Jurkat, Clone E6-1 (cell line): Measurements from ENCODE around the gene AQP9. TPM values are rescaled to one million over a fixed set of nuclear protein-coding genes. Genes with fewer than 3 reads are reported as not detected.
"Not testable (repeated sequence)": the region's sequence is repeated elsewhere in the genome, so short reads cannot be mapped to it uniquely, and the experiment has no call there.

ENCODE experiments used
- DNase-seq: peaks from one replicate; pipeline ENCODE4 v3.0.0-alpha.2; 2011; ENCODE audit warnings: low read depth, low spot score
- H3K4me3 ChIP-seq: 2 replicates; pipeline ENCODE4 v1.5.1; 2011; ENCODE audit warnings: mild to moderate bottlenecking, low read length, control low read depth, moderate library complexity
- polyA plus RNA-seq: library from polyadenylated mRNA; unstranded; fragments of >200 nt; gene quantifications from one replicate; pipeline ENCODE4 v1.2.1, GENCODE V29; 2012; ENCODE audit warnings: missing spikeins; ENCODE audit not compliant: insufficient read length, insufficient read depth

The AQP9 gene, protein sequence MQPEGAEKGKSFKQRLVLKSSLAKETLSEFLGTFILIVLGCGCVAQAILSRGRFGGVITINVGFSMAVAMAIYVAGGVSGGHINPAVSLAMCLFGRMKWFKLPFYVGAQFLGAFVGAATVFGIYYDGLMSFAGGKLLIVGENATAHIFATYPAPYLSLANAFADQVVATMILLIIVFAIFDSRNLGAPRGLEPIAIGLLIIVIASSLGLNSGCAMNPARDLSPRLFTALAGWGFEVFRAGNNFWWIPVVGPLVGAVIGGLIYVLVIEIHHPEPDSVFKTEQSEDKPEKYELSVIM
- polyA plus RNA-seq: not detected

DNA sequence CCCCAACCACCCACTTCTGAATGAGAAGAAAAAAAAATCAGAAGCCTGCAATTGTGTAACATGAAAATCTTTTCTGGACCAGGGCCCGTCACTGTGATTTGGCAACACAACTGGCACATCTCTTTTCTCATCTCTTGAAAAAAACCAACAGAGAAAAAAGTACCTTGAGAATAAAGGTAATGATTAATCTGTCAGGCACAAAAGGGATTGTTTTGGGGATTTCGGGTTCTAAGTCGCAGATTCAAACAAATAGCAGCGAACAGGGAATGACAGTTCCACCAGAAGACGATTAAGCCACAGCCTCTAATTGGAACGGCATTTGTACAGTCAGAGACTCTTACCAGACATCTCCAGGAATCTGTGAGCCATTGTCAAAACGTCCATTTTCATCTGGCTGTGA lies at the start of gene AQP9:
TSS of gene AQP9 (plus strand) at position 276 of the 400 bp plus-strand sequence. CDS start 185 bp downstream, outside the sequence.
- DNase-seq: no peak
- no peak within 1 kb of the TSS for H3K4me3 ChIP-seq

DNA sequence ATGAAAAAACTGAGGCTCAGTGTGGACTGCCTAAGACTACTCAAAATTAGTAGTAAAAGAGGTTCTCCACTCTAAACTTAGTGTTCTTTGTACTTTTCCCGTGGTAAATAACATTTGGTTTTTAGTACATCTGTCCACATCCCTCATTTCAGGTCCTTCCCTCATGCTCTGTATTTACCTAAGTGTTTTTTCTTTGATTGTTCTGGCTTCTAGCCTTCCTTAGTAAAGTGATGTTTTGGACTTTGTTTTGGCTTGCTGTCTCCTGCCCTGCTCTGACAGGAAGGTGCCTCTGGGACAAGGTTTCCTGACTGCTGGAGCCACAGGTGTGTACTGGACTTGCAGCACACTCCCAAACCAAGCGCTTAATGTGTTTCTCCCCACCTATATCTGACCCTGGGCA lies 42.8 kb upstream of the AQP9 start:
- H3K4me3 ChIP-seq: no peak overlapping the region
- no peak for DNase-seq

DNA sequence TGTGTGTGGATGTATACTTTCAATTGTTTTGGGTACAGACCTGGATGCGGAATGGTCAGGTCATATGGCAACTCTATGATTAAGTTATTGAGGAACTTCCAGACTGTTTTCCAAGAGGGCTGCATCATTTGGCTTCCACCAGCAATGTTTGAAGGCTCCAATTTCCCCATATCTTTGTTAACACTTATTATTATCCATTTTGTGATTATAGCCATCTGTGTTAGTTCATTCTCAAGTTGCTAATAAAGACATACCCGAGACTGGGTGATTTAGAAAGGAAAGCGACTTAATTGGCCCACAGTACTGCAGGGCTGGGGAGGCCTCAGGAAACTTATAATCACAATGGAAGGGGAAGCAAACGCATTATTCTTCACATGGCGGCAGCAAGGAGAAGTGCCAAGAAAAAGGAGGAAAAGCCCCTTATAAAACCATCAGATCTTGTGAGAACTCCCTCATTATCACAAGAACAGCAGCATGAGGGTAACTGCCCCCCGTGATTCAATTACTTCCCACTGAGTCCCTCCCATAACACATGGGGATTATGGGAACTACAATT lies 41.6 kb upstream of the AQP9 start:
- no peak for DNase-seq
- H3K4me3 ChIP-seq: no peak overlapping the region

DNA sequence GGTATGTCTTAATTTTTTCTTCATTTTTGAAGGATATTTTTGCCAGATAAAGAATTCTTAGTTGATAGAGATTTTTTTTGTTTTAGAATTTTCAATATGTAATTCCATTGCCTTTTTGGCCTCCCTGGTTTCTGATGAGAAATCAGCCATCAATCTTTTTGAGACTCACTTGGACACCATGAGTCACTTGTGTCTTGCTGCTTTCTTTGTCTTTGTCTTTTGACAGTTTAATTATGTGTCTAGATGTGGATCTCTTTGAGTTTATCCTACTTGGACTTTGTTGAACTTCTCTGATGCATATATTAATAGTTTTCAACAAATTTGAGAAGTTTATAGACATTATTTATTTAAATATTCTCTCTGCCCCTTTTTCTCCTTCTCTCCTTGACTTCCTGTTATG lies 34.7 kb upstream of the AQP9 start:
- DNase-seq: no peak
- H3K4me3 ChIP-seq: no peak overlapping the region

DNA sequence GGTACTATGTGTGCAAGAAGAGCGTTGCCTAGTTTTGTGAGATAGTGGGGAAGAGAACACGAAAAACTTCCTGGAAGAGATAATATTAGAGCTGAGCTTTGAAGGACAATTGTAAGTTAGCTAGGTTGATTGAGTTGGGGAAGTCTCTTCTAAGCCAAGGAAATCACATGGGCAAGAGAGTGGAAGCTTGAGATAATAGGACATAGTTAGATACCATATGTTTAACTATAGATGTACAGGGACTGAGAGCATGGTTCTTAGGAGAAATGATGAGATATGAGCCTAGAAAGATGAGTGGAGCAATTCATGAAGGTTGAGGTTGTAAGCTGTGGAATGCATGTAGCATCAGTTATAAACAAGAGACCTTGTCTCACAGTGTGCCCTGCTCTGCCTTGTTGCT lies 30.1 kb upstream of the AQP9 start:
- DNase-seq: no peak
- no peak overlapping the region for H3K4me3 ChIP-seq

DNA sequence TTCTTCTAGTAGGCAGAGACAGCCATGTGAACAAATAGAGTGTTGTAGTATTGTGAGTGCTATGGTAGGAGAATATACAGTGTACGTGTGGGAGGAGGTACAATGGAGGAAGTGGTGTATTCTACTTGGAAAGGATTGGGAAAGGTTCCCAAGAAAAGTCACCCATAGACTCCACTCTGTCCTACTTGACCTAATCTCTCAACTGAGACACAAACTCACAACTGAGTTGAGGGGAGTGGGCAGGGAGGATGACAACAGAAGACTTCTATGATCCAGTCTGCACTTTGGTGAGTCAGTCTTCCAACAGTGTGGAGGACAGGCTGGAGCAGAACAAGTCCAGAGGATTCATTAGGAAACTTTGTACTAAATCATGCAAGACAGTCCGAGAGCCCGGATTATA lies 28.8 kb upstream of the AQP9 start:
- no peak overlapping the region for H3K4me3 ChIP-seq
- DNase-seq: no peak

DNA sequence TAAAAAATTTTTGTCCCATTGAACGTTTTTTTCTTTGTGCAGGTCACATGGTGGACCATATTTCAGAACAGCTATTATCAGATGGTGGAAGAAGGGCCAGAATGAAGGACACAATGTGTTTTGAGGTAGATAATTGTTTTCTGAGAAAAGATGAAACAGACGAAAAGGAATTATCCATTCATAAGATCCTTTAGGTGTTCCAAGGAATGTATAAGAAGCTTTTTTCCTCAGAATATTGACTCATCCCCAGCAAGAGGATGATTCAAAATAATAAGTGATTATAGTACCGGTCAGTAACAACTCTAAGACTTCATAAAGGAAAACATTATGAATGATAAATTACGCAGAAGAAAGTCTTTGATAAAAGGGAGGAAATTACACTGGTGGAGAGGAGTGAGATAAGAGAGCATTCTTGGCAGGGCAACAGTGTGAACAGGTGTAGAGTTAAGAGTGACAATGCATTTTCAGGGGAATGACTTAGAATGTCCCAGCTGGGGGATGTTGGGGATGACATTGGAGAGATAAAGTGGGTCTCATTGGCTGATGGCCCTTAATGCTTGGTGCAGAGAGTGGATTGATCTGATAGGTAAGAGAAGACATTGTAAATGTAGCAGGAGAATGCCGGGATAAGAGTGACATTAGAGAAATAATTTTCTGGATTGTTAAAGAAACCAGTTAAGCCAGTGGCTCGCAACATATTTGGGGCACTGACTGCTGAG lies 27.0 kb upstream of the AQP9 start:
- DNase-seq: no peak
- no peak overlapping the region for H3K4me3 ChIP-seq

DNA sequence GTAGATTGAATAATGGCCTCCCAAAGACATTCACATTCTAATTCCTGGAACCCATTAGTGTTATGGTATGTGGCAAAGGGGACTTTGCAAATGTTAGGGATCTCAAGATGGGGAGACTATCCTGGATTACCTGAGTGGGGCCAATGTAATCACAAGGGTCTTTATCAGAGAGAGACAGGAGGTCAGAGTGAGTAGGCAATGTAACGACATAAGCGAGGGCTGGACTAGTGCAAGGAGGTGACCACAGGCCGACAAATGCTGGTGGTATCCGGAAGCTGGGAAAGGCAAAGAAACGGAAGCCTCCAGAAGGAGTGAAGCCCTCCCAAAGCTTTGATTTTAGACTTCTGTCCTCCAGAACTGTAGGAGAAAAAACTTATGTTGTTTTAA lies 26.5 kb upstream of the AQP9 start:
- no peak overlapping the region for H3K4me3 ChIP-seq
- no peak for DNase-seq

DNA sequence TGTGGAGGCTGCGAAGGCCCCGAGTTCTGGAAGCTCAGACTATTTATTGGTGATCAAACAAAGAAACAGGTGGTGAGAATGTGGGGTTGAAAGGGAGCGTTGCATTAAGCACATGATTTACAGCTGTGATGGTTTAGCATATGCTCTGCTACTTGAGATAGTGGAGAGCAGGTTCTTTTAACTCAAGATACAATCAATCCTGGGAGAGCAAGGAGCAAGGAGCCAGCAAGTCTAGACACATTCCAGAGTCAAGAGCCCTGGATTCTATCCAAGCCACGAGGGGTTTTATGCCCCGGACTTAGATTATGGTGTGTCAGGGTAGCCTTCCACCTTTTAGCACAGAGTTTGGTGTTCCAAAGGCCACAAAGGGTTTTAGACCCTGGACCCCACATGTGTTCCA lies 24.8 kb upstream of the AQP9 start:
- not testable (repeated sequence) for DNase-seq, H3K4me3 ChIP-seq

DNA sequence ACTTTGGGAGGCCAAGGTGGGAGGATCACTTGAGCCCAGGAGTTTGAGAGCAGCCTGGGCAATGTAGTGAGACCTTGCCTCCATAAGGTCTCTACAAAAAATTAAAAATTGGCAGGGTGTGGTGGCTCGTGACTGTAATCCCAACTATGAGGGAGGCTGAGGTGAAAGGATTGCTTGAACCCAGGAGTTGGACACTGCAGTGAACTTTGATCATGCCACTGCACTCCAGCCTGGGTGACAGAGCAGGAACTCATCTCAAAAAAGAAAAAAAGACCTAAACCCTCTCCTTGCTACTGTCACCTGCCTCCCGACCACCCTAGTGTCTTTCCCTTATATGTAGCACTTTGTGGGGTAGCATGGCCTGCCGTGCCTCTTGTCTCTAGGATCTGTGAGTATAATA lies 23.8 kb upstream of the AQP9 start:
- H3K4me3 ChIP-seq: no peak overlapping the region
- no peak for DNase-seq

DNA sequence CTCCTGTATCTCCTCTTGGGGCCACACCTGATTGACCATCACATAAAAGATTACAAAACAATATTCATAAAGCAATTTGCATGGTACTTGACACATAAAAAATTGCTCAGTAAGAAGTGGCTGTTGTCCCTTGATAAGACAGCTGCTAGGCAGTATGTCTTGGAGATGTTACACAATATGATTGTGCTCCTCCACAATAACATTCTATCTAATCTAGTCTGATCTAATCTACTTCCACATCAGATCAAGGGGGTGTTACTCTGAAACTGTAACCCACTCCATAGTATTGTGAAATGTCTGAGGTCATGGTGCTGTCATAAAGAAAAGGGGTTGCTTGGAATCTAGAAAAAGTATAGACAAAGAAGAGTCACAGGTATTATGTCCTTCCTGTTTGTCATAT lies 23.4 kb upstream of the AQP9 start:
- DNase-seq: no peak

DNA sequence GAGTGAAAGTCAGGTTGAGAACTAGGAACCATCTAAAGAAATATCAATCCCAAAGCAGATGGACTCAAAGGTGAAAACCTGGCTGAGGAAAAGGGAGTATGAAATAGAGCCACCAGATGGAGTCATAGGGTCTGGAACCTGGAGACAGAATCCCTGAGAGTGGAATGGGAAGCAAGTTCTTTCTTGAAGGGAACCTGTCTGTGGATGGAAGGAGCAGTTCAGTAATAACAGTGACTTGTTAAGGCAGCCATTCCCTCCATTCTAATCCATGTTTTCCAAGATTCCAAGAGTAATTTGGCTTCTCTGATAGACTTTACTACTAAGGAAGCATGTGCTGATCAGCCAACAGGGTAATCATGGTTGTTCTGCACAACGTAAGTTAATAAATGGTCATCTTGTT lies 22.5 kb upstream of the AQP9 start:
- H3K4me3 ChIP-seq: no peak overlapping the region
- DNase-seq: no peak

More for the DNA sequence above, 23.4 kb upstream of the AQP9 start:
- no peak overlapping the region for H3K4me3 ChIP-seq

DNA sequence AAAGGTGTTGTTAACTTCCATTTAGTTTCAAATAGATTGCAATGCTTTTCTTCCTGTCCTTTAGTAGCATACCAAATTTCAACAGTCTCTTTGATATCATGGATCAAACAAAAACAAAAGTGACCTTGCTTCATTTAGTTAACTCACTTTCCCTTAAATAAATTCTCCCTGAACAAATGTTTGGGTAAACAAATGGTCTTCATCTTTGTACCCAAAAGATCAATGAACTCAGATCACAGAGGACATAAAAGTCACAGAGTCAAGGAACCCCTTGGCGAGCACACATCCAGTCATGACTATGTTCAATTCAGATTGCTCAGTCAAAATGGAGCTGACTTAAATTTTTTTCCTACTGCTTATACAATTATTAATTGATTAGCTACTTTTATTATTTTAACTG lies 20.6 kb upstream of the AQP9 start:
- H3K4me3 ChIP-seq: no peak overlapping the region
- no peak for DNase-seq

DNA sequence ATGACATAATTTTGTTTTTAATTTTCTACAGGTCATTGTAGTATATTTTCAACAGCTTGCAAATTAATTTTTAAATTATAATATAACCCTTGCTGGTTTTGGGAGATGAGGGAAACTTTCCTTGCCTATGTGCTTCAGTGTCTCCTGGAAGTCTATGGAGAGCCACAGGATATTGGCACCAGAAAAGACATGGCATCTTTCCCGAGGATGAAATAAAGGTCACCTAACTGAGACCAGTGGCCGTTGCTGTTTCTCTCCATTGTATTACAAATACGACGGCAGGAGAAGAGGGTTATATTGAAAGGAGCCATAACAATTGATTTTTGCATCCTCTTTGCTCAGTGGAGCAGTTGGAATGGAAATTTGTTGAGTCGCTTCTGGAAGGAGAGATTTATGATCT lies 19.9 kb upstream of the AQP9 start:
- no peak overlapping the region for H3K4me3 ChIP-seq
- no peak for DNase-seq

DNA sequence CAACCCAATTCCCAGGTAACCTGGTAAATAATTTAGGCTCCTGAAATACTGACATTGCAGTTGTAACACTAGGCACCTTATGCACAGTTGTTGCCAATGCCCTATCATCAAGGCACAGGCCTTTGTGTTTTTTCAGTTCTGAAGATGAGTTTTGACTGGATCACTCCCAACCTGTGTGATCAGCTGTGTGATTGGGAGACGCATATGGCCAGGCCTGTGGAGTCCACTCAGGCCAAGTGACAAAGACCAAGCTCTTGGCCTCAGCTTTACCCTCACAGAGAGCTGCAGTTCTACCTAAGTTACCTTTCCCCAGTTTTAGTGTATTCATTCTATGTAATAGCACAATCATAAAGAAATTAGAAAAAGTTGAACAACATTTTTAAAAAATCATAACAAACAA lies 19.2 kb upstream of the AQP9 start:
- H3K4me3 ChIP-seq: no peak overlapping the region
- no peak for DNase-seq

DNA sequence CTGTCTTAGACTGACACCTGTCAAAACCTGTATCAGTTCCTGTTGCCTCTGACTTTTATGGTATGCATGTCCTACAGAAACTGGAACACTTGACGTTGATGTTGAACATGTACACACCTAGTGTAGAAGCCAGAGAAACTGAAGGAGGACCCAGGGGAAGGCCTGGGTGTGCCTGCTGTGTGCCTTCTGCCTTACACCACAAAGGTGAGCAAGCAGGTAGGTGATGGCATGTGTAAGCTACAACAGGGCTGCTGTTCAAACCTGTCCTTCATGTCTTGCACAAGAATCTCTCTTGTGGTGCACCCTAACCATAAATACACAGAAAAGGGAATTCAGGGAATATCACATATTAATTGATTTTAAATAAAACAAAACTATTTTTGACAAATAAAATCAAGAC lies 13.6 kb upstream of the AQP9 start:
- no peak overlapping the region for H3K4me3 ChIP-seq
- no peak for DNase-seq

DNA sequence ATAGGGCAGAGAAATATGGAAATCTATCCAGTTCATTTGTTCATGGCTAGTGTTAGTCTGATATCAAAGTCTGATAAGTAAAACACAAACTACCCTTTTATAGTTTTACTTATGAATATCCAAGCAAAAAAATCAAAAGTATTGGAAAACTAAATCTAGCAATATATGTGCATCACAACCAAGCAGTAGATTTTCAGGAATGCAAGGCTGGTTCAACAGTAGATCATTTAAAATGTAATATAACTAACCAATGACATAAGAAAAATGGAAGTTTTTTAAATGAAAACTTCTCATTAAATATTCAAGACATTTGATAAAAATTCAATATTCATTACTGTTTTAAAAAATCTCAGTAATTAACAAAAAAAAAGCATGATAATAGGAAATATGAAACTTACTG lies 12.8 kb upstream of the AQP9 start:
- no peak overlapping the region for H3K4me3 ChIP-seq
- no peak for DNase-seq

DNA sequence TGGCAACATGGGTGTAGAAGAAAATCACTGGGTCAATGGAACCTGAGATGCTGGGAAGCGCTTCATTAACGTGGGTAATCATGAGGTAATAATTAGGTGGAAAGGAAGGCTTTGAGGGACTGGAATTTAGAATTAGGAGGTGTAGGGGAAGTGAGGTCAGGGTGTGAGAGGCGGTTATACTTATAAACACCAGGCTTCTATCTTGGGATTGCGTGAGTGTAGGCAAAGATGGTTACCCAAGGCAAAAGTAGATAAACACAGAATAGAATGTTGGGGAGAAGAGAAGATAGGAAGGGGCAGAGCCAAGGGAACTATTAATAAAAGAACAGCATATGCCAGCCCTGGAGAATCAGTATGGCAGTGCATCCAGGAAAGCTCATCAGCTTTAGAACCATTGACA lies 3.3 kb upstream of the AQP9 start:
- no peak overlapping the region for H3K4me3 ChIP-seq
- DNase-seq: no peak

DNA sequence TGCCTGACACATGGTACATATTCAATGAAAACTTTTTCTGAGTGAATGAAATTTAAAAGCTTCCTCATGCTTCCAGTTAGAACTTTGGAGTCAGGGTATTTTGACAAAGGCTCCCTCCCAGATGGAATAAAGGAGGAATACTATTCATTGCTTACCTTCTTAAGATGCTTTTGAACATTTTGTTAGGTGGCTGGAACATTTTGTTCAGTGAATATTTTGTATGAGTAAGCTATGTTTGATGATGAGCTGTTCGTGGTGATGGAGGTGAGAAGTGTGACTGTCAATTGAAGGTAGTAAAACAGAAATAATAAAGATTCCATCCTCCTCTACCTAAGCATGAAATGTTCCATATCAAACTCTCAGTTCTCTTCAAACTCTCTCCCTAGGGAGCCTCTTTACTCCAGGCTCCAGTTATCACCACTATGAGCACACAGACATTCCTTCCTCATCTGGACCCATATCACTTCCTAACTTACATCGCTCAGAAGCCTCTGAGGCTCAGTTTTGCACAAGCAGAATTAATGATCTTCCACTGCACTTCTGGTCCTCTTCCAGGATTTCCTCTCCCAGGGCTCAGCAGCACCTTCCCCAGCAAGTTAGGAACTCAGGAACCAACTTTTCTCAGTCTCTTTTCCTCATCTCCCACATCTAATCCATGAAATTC lies 2.5 kb upstream of the AQP9 start:
- DNase-seq: no peak
- H3K4me3 ChIP-seq: no peak overlapping the region

DNA sequence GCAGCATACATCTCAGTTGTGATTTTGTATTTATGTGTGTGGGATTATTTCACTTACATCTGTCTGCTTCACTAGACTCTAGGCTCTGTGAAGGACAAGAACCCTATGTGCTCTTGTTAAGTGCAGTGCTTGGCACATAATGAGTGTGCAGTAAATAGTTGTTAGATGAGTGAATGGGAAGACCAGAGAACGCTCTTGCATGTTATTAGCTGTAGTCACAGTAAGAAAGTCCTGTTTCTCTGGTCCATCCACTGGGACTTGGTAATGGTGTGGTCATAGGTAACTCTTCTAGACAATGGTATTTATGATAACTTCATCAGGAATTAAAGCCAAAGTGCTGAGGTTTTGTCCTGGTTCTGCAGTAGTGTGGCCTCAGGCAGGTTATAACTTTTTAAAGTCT lies 1.4 kb upstream of the AQP9 start:
- DNase-seq: no peak
- H3K4me3 ChIP-seq: no peak overlapping the region
